HepG2 (cell line): ENCODE data around the gene BID. TPM values are rescaled to one million over a fixed set of nuclear protein-coding genes. Genes with fewer than 3 reads are reported as not detected.

Source experiments
- ATAC-seq: fragments of 200-7000 bp; cut with Tn5 transposase; 3 replicates; pipeline ENCODE4 v1.9.1; 2020; ENCODE audit warnings: mild to moderate bottlenecking, moderate library complexity
- BruUV-seq: library from RNA; stranded (reverse); fragments of 400-500 nt; replicated peaks from 2 replicates; lab custom pipeline; 2021; lab: Mats Ljungman, UMichigan
- CTCF ChIA-PET: fragments of 300-600 bp; formaldehyde crosslinking; extraction: SDS; loops from one replicate; lab custom pipeline; 2021; ENCODE audit warnings: low total read pairs, inconsistent platforms, low intra/inter-chr PET ratio; lab: Yijun Ruan, JAX
- POLR2A ChIA-PET: fragments of 350-600 bp; sonication (Branson Sonifier 250); formaldehyde crosslinking; loops from one replicate; lab custom pipeline; 2020; ENCODE audit warnings: antibody characterized with exemption, inconsistent platforms; lab: Yijun Ruan, JAX
- DNase-seq: peaks from one replicate; pipeline ENCODE4 v3.0.0-alpha.2; 2015; ENCODE audit warnings: low spot score
- FAIRE-seq: peaks from 3 replicates; lab custom pipeline; 2011; peaks lifted over from hg19 to GRCh38; lab: Jason Lieb, UNC
- H2AFZ ChIP-seq: one replicate; pipeline ENCODE4 v1.6.1; 2011; ENCODE audit warnings: low read length, inconsistent platforms
- H3K27ac ChIP-seq: fragments of 300-600 bp; 3 replicates; pipeline ENCODE4 v1.8.0; 2011; ENCODE audit warnings: mixed run types, mild to moderate bottlenecking, mixed read lengths, low read length, inconsistent platforms; ENCODE audit not compliant: insufficient read depth; ENCODE audit errors: extremely low read length
- H3K27me3 ChIP-seq, 2 experiments: fragments of 200-600 bp in 1 of 2; 2 replicates in 1 of 2; 3 replicates in 1 of 2; pipeline versions ENCODE4 v1.6.0 to v1.8.0; 2011; ENCODE audit warnings: low read length in 2 of 2, mild to moderate bottlenecking in 2 of 2, moderate library complexity in 2 of 2, inconsistent platforms in 1 of 2; ENCODE audit not compliant: insufficient read depth in 2 of 2, control insufficient read depth in 1 of 2
- H3K36me3 ChIP-seq, 2 experiments: fragments of 200-600 bp in 1 of 2; replicated peaks in 1 of 2; 2 replicates in 1 of 2; 3 replicates in 1 of 2; pipeline versions ENCODE4 v1.5.1 to v1.8.0; 2011; ENCODE audit warnings: low read length in 2 of 2, inconsistent platforms in 1 of 2; ENCODE audit not compliant: insufficient read depth in 2 of 2, control insufficient read depth in 1 of 2
- H3K4me1 ChIP-seq: 2 replicates; pipeline ENCODE4 v1.5.1; 2012; ENCODE audit warnings: low read length, inconsistent platforms; ENCODE audit not compliant: insufficient read depth
- H3K4me2 ChIP-seq: 2 replicates; pipeline ENCODE4 v1.6.0; 2011; ENCODE audit warnings: low read depth, low read length, inconsistent platforms
- H3K4me3 ChIP-seq, 3 experiments: fragments of 200-600 bp in 1 of 3; sonication (generic), shearing (Covaris generic) in 1 of 3; replicated peaks in 1 of 3; 2 replicates each; pipeline ENCODE4 v1.5.1; 2011 to 2016; ENCODE audit warnings: low read length in 3 of 3, inconsistent platforms in 2 of 3, low read depth in 2 of 3, mild to moderate bottlenecking in 2 of 3, control low read depth in 1 of 3, mixed read lengths in 1 of 3; ENCODE audit not compliant: insufficient read depth in 1 of 3
- H3K79me2 ChIP-seq: one replicate; pipeline ENCODE4 v1.6.1; 2011; ENCODE audit warnings: low read length, inconsistent platforms; ENCODE audit not compliant: insufficient read depth
- H3K9ac ChIP-seq: 2 replicates; pipeline ENCODE4 v1.6.0; 2011; ENCODE audit warnings: mild to moderate bottlenecking, low read depth, low read length, inconsistent platforms; ENCODE audit not compliant: insufficient read depth
- H3K9me3 ChIP-seq: 2 replicates; pipeline ENCODE4 v1.5.1; 2012; ENCODE audit warnings: mild to moderate bottlenecking, low read length
- H4K20me1 ChIP-seq: 2 replicates; pipeline ENCODE4 v1.6.0; 2011; ENCODE audit warnings: inconsistent platforms, mild to moderate bottlenecking, low read length, moderate library complexity; ENCODE audit not compliant: insufficient read depth
- CREB1 ChIP-seq, 2 experiments: fragments of 450-650 bp in 1 of 2; IDR thresholded peaks; 2 replicates each; pipeline ENCODE4 v1.6.1; 2016 to 2017; ENCODE audit warnings: control low read depth in 1 of 2, mild to moderate bottlenecking in 1 of 2, missing compliant biosample characterization in 1 of 2, missing genetic modification characterization in 1 of 2
- GATAD1 ChIP-seq: IDR thresholded peaks from 2 replicates; pipeline ENCODE4 v1.6.1; 2016; ENCODE audit warnings: missing genetic modification reagents, missing compliant biosample characterization
- HIC2 ChIP-seq: sonication (generic); formaldehyde crosslinking; IDR thresholded peaks from 2 replicates; pipeline ENCODE4 v1.9.0; 2022; ENCODE audit warnings: low read depth, missing genetic modification reagents
- NONO ChIP-seq, 2 experiments: fragments of 450-650 bp in 1 of 2; sonication (generic) in 1 of 2; formaldehyde crosslinking in 1 of 2; IDR thresholded peaks in 1 of 2; conservative IDR thresholded peaks in 1 of 2; 2 replicates each; pipeline versions ENCODE4 v1.6.1 to v1.8.0; 2017 to 2022; ENCODE audit warnings: mild to moderate bottlenecking in 1 of 2, missing genetic modification reagents in 1 of 2, moderate library complexity in 1 of 2
- PAF1 ChIP-seq: IDR thresholded peaks from 2 replicates; pipeline ENCODE4 v1.6.1; 2016; ENCODE audit warnings: missing genetic modification reagents, missing compliant biosample characterization
- SMARCE1 ChIP-seq: fragments of 450-650 bp; IDR thresholded peaks from 2 replicates; pipeline ENCODE4 v1.6.1; 2017; ENCODE audit warnings: borderline replicate concordance
- THYN1 ChIP-seq: sonication (generic); formaldehyde crosslinking; IDR thresholded peaks from 2 replicates; pipeline ENCODE4 v1.8.1; 2023; ENCODE audit warnings: low read depth, mild to moderate bottlenecking, moderate library complexity, missing genetic modification reagents, borderline replicate concordance
- ZMYM2 ChIP-seq: sonication (generic); formaldehyde crosslinking; IDR thresholded peaks from 2 replicates; pipeline ENCODE4 v1.8.0; 2022; ENCODE audit warnings: mild to moderate bottlenecking, missing genetic modification reagents
- ZNF20 ChIP-seq: sonication (generic); formaldehyde crosslinking; IDR thresholded peaks from 2 replicates; pipeline ENCODE4 v1.4.0; 2020; ENCODE audit warnings: mild to moderate bottlenecking, moderate library complexity, missing genetic modification reagents
- ZNF572 ChIP-seq: sonication (generic); formaldehyde crosslinking; IDR thresholded peaks from 2 replicates; pipeline ENCODE4 v1.5.1; 2020; ENCODE audit warnings: mild to moderate bottlenecking, missing genetic modification reagents
- WGBS: methylation state at CpG from one replicate; pipeline ENCODE4 v1.1.6; 2017; ENCODE audit warnings: low lambda C conversion rate; 5-methylcytosine and 5-hydroxymethylcytosine counted together
- in situ Hi-C: cut with HindIII; loops from 2 replicates; pipeline ENCODE4 v1.10.0; 2017; ENCODE audit warnings: low pct_unique_long_range_greater_than_20kb; ENCODE audit not compliant: extremely low pct_ligation_motif_present
- intact Hi-C: fragments of 100-400 bp; cut with micrococcal nuclease; formaldehyde crosslinking; loops from one replicate; pipeline ENCODE4 v1.10.0; 2022; ENCODE audit not compliant: unreplicated experiment
- polyA plus RNA-seq, 8 experiments: library from polyadenylated mRNA; depleted of rRNA in 3 of 8; stranded (reverse) in 7 of 8; unstranded in 1 of 8; fragments of >200 nt; fragmentation: Illumina TruSeq in 4 of 8; extraction: Trizol in 4 of 8; gene quantifications; 2 replicates each; pipeline versions ENCODE4 v1.2.1 to v1.2.3, GENCODE V29; 2011 to 2016; ENCODE audit warnings: low read depth in 4 of 8, missing spikeins in 1 of 8, mixed read lengths in 1 of 8; ENCODE audit not compliant: insufficient read depth in 1 of 8
- total RNA-seq, 5 experiments: library from RNA; depleted of rRNA; stranded (reverse); fragments of >200 nt; fragmentation: Illumina TruSeq; extraction: Trizol; gene quantifications; 2 replicates each; pipeline ENCODE4 v1.2.3, GENCODE V29; 2016; ENCODE audit warnings: low read depth in 1 of 5
- TF ChIP-seq, protein P1 (sequence below): sonication (generic); formaldehyde crosslinking; IDR thresholded peaks from 2 replicates; pipeline ENCODE4 v1.5.0; 2020; ENCODE audit warnings: mild to moderate bottlenecking, low read depth, missing genetic modification reagents, borderline replicate concordance
- TF ChIP-seq, protein P2 (sequence below): sonication (generic); formaldehyde crosslinking; IDR thresholded peaks from 2 replicates; pipeline ENCODE4 v1.8.0; 2022; ENCODE audit warnings: low read depth, missing genetic modification reagents
- TF ChIP-seq, protein P3 (sequence below): sonication (generic); formaldehyde crosslinking; IDR thresholded peaks from 2 replicates; pipeline ENCODE4 v1.9.0; 2021; ENCODE audit warnings: missing genetic modification reagents, borderline replicate concordance

The BID gene
- total and polyA plus RNA-seq, 2 of the 13 experiments (the other 11 are each of a cell fraction or from before 2014, with no cell fraction given), result 35.3 to 51.7 TPM

DNA sequence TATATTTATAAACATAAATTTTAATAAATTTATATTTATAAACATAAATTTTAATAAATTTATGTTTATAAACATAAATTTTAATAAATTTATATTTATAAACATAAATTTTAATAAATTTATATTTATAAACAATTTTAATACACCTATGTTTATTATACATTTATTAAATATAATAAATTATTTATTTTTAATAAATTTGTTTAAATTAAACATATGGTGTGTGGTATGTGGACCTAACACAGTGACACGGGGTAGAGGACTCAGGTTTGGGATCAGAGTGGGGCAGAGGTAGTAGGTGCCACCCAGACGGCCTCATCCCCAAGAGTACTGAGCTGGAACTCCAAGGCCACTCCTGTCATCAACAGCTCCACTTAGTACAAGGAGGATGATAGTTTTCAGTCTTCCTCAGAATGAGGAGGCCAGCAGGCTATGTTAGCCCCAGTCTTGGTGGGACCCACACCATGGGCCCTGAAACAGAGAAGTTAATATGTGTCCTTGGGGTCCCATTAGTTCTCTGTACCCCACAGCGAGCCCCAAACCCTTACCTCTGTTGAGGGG is 46.7 kb upstream of the BID start:
- TF ChIP-seq ZNF572 (CRISPR knock-in tag) (no peak), PAF1 (CRISPR knock-in tag) (no peak), NONO (IDR thresholded peaks at IDR 0.05) (no peak), NONO (CRISPR knock-in tag; conservative IDR thresholded peaks at IDR 0.05) (no peak), CREB1 (IDR thresholded peaks at IDR 0.05) (no peak), CREB1 (CRISPR knock-in tag; IDR thresholded peaks at IDR 0.05) (no peak), ZMYM2 (CRISPR knock-in tag) (no peak), THYN1 (CRISPR knock-in tag) (no peak), HIC2 (no peak), GATAD1 (CRISPR knock-in tag) (no peak), SMARCE1 (no peak), ZNF20 (CRISPR knock-in tag) (no peak)
- TF ChIP-seq, protein P1, sequence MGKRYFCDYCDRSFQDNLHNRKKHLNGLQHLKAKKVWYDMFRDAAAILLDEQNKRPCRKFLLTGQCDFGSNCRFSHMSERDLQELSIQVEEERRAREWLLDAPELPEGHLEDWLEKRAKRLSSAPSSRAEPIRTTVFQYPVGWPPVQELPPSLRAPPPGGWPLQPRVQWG (CRISPR knock-in tag), result no peak
- TF ChIP-seq, protein P2, sequence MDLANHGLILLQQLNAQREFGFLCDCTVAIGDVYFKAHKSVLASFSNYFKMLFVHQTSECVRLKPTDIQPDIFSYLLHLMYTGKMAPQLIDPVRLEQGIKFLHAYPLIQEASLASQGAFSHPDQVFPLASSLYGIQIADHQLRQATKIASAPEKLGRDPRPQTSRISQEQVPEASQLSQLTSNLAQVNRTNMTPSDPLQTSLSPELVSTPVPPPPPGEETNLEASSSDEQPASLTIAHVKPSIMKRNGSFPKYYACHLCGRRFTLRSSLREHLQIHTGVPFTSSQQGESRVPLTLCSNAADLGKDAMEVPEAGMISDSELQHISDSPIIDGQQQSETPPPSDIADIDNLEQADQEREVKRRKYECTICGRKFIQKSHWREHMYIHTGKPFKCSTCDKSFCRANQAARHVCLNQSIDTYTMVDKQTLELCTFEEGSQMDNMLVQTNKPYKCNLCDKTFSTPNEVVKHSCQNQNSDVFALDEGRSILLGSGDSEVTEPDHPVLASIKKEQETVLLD, result no peak
- TF ChIP-seq, protein P3, sequence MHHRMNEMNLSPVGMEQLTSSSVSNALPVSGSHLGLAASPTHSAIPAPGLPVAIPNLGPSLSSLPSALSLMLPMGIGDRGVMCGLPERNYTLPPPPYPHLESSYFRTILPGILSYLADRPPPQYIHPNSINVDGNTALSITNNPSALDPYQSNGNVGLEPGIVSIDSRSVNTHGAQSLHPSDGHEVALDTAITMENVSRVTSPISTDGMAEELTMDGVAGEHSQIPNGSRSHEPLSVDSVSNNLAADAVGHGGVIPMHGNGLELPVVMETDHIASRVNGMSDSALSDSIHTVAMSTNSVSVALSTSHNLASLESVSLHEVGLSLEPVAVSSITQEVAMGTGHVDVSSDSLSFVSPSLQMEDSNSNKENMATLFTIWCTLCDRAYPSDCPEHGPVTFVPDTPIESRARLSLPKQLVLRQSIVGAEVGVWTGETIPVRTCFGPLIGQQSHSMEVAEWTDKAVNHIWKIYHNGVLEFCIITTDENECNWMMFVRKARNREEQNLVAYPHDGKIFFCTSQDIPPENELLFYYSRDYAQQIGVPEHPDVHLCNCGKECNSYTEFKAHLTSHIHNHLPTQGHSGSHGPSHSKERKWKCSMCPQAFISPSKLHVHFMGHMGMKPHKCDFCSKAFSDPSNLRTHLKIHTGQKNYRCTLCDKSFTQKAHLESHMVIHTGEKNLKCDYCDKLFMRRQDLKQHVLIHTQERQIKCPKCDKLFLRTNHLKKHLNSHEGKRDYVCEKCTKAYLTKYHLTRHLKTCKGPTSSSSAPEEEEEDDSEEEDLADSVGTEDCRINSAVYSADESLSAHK, result no peak
- TF ChIP-seq, all 625 proteins: peak for 0
- no TSS peak for BruUV-seq
- WGBS, result 97% methylated on average over 3 of the region's 3 CpGs
- H3K36me3 ChIP-seq, result peaks cover 5 to 8% of the 10 kb centered on the region in 2 experiments; a peak in 4 of 5 replicates
- H3K4me2 ChIP-seq, result no peak overlapping the region
- H4K20me1 ChIP-seq, result no peaks in the 10 kb centered on the region
- ATAC-seq (no peak), DNase-seq (no peak), FAIRE-seq (no peak)
- H3K9me3 ChIP-seq, result no peaks in the 10 kb centered on the region
- intact Hi-C loops, result no loop called here
- no peak overlapping the region for H3K27ac ChIP-seq
- no peaks in the 10 kb centered on the region for H3K27me3 ChIP-seq
- no peak overlapping the region for H3K4me3 ChIP-seq
- H3K79me2 ChIP-seq, result no peaks in the 10 kb centered on the region
- H3K9ac ChIP-seq, result no peak overlapping the region
- CTCF ChIA-PET, result no interaction called here
- POLR2A ChIA-PET, result no interaction called here
- H3K4me1 ChIP-seq, result no peaks in the 10 kb centered on the region
- H2AFZ ChIP-seq, result no peak overlapping the region
- in situ Hi-C loops, result no loop called here
